ENCODE measurements around the gene PRPF31.

The PRPF31 gene

GRCh38 chr19:54145541-54146158 is 30.1 kb downstream of the PRPF31 start:
- DNase-seq = no peak

- DNase-seq = peak; percentile 19
Measured at GRCh38 chr19:54147676-54148075, 32.1 kb downstream of the PRPF31 start.

DNA sequence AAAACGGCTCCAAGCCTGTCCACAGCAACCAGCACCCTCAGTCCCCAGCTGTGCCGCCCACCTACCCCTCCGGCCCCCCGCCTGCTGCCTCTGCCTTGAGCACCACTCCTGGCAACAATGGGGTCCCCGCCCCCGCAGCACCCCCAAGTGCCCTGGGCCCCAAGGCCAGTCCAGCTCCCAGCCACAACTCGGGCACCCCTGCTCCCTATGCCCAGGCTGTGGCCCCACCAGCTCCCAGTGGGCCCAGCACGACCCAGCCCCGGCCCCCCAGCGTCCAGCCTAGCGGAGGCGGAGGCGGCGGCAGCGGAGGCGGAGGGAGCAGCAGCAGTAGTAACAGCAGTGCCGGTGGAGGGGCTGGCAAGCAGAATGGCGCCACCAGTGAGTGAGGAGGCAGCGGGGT is 32.6 kb downstream of the PRPF31 start:
- DNase-seq = no peak

DNA sequence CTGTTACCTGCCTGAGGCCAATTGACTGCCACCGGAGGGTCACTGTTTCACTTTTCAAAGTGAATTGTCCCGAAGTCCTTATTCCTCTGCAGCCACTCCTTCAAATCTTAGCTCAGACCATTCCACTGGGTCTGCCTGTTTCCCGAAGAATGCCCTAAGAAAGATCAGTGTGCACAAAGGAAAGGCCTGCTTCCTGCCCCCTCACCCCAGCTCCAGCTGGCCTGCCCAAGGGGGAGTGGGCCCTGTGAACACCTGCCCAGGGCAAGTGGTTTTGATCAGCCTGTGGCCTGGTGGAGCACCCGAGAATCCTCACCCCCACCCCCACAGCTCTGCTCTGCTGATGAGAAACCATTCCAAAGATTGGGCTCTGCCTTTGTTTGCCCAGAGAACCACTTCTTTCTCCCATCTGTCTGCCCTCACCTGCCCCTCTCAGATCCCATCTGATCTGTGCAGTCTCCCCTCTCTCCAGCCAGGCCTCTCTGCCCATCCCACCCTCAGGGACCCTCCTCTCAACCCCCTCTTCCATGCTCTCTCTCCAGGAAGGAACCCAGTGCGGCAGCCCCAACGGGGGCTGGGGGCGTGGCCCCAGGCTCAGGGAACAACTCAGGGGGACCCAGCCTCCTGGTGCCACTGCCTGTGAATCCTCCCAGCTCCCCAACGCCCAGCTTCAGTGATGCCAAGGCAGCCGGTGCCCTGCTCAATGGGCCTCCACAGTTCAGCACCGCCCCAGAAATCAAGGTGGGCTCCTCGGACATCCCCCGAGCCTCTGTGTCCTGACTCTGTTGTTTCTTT is 33.7 kb downstream of the PRPF31 start:
- DNase-seq = no peak

DNA sequence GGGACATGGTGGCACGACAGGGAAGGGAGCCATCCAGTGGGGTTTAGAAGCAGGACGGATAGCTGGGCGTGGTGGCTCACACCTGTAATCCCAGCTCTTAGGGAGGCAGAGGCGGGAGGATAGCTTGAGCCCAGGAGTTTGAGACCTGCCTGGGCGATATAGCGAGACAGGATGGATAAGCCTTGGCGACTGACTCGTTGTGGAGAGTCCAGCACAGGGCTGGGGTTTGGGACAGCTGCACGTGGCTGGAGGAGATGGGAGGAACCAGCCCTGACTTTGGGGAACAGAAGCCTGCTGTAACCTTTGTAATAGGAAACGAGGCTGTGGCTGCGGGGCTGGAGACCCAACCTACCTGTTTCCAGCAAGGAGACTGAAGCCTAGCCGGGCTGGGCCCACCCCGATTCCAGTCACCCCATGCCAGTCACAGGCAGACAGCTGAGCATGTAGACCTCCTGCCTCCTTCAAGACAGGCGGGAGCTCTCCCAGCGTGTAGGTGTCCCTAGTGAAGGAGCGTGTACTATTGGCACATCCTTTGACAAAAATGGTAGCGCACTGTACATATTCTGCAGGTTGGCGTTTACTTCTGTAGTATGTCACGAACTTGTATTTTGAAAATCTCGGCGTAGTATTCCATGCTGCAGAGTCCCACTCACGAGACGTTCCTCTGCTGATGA is 35.9 kb downstream of the PRPF31 start:
- no peak for DNase-seq

- no peak for DNase-seq
Measured at GRCh38 chr19:54152267-54152666, 36.7 kb downstream of the PRPF31 start.

DNA sequence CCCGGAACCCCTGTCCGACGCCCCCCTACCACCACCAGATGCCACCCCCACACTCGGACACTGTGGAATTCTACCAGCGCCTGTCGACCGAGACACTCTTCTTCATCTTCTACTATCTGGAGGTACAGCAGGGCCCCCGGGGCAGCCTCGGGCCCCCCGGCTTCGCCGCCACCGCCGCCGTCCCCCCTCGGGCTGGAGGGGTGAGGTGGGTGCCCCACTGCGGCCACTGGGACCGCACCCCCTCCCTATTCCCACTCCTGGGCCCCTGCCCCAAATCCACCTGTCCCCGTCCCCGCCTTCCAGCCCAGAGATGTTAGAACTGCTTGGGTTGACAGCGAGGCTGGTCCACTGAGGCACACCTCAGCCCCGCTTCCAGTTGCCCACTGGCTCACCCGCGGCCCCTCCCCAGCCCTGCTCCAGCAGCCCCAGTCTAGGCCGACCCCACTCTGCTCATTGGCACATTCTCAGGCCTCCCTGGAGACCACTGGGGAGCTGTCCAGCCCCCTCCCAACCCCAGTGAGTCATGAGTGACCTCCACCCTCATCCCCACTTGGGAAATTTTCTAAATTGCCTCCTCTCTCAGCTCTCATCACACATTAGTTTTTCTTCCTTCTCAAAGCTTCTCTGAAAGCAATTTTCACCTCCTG is 37.4 kb downstream of the PRPF31 start:
- DNase-seq = no peak

DNA sequence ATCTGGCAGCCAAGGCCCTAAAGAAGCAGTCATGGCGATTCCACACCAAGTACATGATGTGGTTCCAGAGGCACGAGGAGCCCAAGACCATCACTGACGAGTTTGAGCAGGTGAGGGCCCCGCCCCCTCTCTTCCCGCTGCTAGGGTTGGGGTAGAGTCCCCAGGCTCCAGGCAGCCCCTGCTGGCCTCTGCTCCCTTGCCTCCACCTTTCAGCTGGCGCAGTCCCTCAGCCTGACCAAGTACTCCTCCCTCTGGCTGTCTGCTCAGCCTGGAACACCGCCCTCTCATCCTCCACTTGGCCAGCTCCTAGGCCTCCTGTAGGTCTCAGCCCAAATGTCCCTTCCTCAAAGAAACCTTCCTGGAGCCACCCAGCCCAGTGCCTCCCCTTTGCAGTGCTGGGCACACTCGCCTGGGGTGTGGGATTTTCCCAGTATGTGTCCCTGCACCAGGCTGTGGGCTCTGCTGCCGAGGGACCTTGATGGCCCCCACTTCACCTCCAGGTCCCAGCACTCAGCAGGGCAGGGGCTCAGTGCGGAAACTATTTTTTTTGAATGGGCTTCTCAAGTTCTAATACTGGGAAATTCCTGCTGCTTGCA is 38.3 kb downstream of the PRPF31 start:
- no peak for DNase-seq

GRCh38 chr19:54154603-54155345 is 39.2 kb downstream of the PRPF31 start:
- peak; percentile 50 for DNase-seq

DNA sequence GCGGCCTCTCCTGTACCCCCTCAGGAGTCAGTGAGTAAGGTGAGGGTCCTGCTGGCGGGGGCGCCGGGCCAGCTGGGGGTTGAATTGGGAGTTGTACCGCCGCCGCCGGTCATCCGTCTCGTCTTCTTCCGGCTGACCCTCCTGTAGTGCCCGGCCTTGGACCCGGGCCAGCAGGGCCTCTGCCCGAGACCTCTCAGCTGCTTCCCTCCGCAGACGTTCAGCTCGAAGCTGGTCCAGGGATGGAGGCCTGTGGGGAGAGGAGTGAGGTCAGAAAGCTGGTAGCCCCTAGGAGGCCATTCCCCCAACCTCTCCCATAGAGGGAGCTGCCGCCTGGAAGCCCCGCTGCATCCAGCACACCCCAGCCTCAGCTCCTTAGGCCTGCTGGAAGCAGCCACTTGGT is 40.1 kb downstream of the PRPF31 start:
- DNase-seq = no peak

DNA sequence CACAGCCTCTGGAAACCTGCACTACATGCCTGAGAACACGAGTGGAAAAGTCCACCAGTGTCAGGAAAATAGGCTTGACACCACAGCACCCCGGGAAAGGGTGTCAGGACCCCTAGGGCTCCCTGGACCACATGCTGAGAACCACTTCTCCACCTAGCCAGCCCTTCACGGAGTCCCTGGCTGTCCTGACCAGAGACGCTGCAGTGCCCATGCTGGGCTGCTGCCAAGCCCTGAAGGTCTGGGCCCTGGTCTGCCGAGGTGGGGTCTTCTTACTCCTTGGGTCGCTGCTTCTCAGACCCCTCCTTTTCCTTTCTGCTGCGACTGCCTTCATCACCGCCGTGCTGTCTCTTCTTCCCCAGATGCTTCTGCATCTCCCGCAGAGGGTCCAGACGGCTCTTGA is 40.9 kb downstream of the PRPF31 start:
- DNase-seq = no peak

- DNase-seq = no peak
Measured at GRCh38 chr19:54156953-54157352, 41.4 kb downstream of the PRPF31 start.

GRCh38 chr19:54158812-54159351 is 43.3 kb downstream of the PRPF31 start:
- no peak for DNase-seq

DNA sequence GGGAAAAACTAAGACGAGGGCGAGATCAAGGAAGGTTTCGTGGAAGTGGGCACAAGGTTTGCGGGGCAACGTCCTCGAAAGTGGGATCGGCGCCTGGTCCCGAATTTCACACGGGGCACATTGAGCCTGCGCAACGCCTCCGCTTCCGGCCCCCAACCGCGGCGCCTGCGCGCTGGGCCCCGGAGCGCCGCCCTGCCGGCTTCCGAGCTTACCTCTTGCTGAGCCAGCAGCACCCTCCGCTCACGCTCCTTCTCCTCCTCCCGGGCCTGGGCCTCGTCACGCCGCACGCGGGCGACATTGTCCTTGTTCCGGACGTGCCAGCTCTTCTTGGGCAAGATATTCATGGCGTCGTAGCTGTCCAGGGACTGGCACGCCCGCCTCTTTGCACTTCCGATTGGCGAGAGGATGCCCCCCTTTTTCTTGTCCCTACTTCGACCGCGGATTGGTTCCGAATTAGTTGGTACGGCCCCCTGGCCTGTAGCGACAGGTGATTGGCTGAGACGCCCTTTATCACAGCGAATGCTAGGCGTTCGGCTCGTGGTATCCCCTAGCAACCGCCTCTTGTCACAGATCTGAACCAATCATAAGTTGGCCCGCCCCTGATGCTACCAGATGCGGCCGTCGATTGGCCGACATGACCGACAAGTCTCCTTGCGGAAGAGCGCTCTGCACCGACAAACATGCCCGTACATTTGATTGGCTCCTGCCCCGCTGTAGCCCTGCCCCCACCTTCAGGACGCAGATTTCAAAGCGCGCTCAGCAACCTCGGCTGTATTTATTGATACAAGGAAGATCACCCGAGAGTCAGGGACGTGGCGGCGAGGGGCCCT is 44.0 kb downstream of the PRPF31 start, which contains the start of gene LENG1:
LENG1 (minus strand) TSS at position 370 of the 830 bp plus-strand sequence; CDS start at position 344, 26 bp downstream.
- DNase-seq = peak; percentile 100

GRCh38 chr19:54160182-54160811 is 44.7 kb downstream of the PRPF31 start:
- DNase-seq = no peak

DNA sequence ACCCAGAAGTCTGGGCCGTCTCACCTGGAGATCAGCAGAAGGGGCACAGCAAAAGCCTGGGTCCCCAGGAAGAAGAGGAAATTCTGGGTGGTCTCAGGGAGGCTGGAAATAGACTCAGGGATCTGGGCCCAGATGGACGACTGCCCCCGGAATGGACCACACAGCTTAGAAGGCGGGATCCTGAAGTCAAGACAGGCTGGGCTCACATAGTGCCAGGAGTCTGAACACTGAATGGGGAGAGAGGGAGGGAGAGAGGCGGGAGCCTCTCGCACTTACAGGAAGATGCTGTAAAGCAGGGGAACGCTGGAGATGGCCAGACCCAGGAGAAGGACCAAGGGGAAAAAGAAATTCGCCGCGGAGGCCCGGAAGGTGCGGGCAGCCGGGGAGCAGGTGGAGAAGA is 45.3 kb downstream of the PRPF31 start:
- DNase-seq = no peak

- DNase-seq = peak; percentile 33
Measured at GRCh38 chr19:54162241-54162805, 46.8 kb downstream of the PRPF31 start.

GRCh38 chr19:54162884-54163283 is 47.3 kb downstream of the PRPF31 start:
- no peak for DNase-seq

DNA sequence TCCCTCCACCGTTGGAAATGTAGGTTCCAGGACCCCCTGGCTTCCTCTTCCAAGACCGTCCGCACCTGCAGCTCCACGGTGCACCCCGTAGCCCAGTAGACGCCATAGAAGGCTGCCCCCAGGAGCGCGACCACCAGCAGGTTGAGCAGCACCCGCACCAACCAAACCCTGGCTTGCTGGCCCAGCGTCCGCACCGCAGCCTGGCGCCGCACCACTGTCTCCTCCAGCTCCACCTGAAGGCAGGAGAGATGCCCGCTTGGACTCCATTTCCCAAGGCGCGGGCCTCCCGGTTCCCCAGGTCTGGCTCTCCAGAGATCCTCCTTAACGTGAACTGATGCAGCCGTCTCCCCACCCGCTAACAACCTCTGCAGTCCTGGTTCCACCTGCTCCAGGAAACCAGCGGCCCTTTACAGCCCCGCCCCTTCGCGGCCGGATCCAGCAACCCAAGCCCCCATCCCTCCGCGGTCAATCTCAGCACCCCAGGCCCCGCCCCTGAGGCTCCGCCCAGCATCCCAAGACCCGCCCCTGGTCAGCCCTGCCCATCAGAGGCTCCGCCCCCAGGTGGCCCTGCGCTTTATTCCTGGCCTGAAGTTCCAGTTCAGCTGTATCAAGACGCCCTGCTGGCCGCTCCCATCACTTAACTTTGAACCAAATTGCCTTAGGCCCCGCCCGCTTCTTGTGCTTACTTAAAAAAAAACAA is 49.0 kb downstream of the PRPF31 start:
- no peak for DNase-seq
